Breast epithelium (tissue), 3 donors: ENCODE measurements around the gene MRPL55.

Experiments
- CTCF ChIP-seq, 3 donors: fragments of 450-650 bp; IDR thresholded peaks; one replicate each; pipeline ENCODE4 v1.5.1; 2016 to 2017; ENCODE audit warnings: antibody characterized with exemption in 3 of 3, mild to moderate bottlenecking in 3 of 3, moderate library complexity in 3 of 3
- POLR2A ChIP-seq: fragments of 450-650 bp; IDR thresholded peaks from one replicate; pipeline ENCODE4 v1.6.1; 2016; ENCODE audit warnings: antibody characterized with exemption, mild to moderate bottlenecking, moderate library complexity

- TF ChIP-seq CTCF (IDR thresholded peaks at IDR 0.05): no peak
- TF ChIP-seq POLR2A: no peak
Measured at GRCh38 chr1:228060458-228061190, 48.5 kb downstream of the MRPL55 start.
